Measurements from ENCODE around the gene THAP12. TPM values are rescaled to one million over a fixed set of nuclear protein-coding genes. Genes with fewer than 3 reads are reported as not detected.
A peak's percentile ranks its signal among the peaks of the same experiment; 100 is the strongest.

Gene THAP12
- total RNA-seq, 1 experiment from 2014 or later: 27.6 TPM

GRCh38 chr11:76321820-76322524, 59.0 kb downstream of the THAP12 start (continued):
- no peak for TF ChIP-seq ATF2 (CRISPR knock-in tag; IDR thresholded peaks at IDR 0.05; ENCODE audit: borderline replicate concordance, low read depth)
- no peak for TF ChIP-seq FOXP4 (CRISPR knock-in tag; IDR thresholded peaks at IDR 0.05)
- TF ChIP-seq E2F1 (CRISPR knock-in tag; IDR thresholded peaks at IDR 0.05): no peak
- TF ChIP-seq ZSCAN18 (CRISPR knock-in tag; IDR thresholded peaks at IDR 0.05): no peak
- TF ChIP-seq NFATC4 (CRISPR knock-in tag; IDR thresholded peaks at IDR 0.05): no peak

GRCh38 chr11:76321340-76321739, 59.6 kb downstream of the THAP12 start:
- ATAC-seq (no peak), DNase-seq (ENCODE audit: low spot score) (no peak)

GRCh38 chr11:76320929-76321328, 60.0 kb downstream of the THAP12 start:
- DNase-seq (ENCODE audit: low spot score): no peak
- Mint-ChIP-seq H3K4me1 (peaks cover 18% of the 10 kb centered on the region), H3K4me3 (peak overlapping the region; percentile 54), H3K9me3 (no peaks in the 10 kb centered on the region), H3K27me3 (ENCODE audit: low read depth) (peaks cover 45% of the 10 kb centered on the region), H3K27ac (no peak overlapping the region), H3K36me3 (no peaks in the 10 kb centered on the region)
- ChIA-PET CTCF (interaction anchor here (0.8 to 8.7 kb wide), 3 partner anchors 112 to 192 kb away, joined by 3 to 219 read pairs (median 5); partner anchors contain the start of gene WNT11), POLR2A (no interaction called here)
- ATAC-seq: no peak
- no peak for TF ChIP-seq AFF4 (CRISPR knock-in tag; IDR thresholded peaks at IDR 0.05; ENCODE audit: borderline replicate concordance)
- TF ChIP-seq ZNF121 (CRISPR knock-in tag; IDR thresholded peaks at IDR 0.05): no peak
- no peak for TF ChIP-seq MLX (CRISPR knock-in tag; IDR thresholded peaks at IDR 0.05)
- no peak for TF ChIP-seq ZNF416 (CRISPR knock-in tag; IDR thresholded peaks at IDR 0.05)
- no peak for TF ChIP-seq KAT7 (CRISPR knock-in tag; IDR thresholded peaks at IDR 0.05; ENCODE audit: borderline replicate concordance)
- TF ChIP-seq NFATC4 (CRISPR knock-in tag; IDR thresholded peaks at IDR 0.05): no peak
- TF ChIP-seq NFYB (CRISPR knock-in tag; conservative IDR thresholded peaks at IDR 0.05; ENCODE audit: low read depth): no peak
- TF ChIP-seq NR3C1 (CRISPR knock-in tag; conservative IDR thresholded peaks at IDR 0.05; ENCODE audit: low read depth): no peak

More at GRCh38 chr11:76321340-76321739, 59.6 kb downstream of the THAP12 start:
- no peaks in the 10 kb centered on the region for H3K36me3 Mint-ChIP-seq
- H3K9me3 Mint-ChIP-seq: no peaks in the 10 kb centered on the region
- peaks cover 18% of the 10 kb centered on the region for H3K4me1 Mint-ChIP-seq
- H3K27ac Mint-ChIP-seq: no peak overlapping the region
- peak overlapping the region; percentile 64 for H3K4me3 Mint-ChIP-seq
- ChIA-PET CTCF (interaction anchor here (2.1 to 8.7 kb wide), 2 partner anchors 112 to 192 kb away, joined by 5 to 219 read pairs; partner anchors contain the start of gene WNT11), POLR2A (no interaction called here)
- TF ChIP-seq MLX (CRISPR knock-in tag; IDR thresholded peaks at IDR 0.05): no peak
- no peak for TF ChIP-seq ETV6 (CRISPR knock-in tag; IDR thresholded peaks at IDR 0.05)
- no peak for TF ChIP-seq GRHL2 (CRISPR knock-in tag; IDR thresholded peaks at IDR 0.05; ENCODE audit: insufficient replicate concordance, severe bottlenecking)
- TF ChIP-seq CBFB (CRISPR knock-in tag; IDR thresholded peaks at IDR 0.05; ENCODE audit: low read depth): no peak
- TF ChIP-seq ZMAT4 (CRISPR knock-in tag; IDR thresholded peaks at IDR 0.05): no peak
- TF ChIP-seq E2F4 (CRISPR knock-in tag; IDR thresholded peaks at IDR 0.05; ENCODE audit: borderline replicate concordance, low read depth): no peak
- H3K27me3 Mint-ChIP-seq (ENCODE audit: low read depth): peaks cover 45% of the 10 kb centered on the region
